RWPE2 (cell line): ENCODE measurements around the gene PEX1.
"Not testable (repeated sequence)": the region's sequence is repeated elsewhere in the genome, so short reads cannot be mapped to it uniquely, and the experiment has no call there.

Experiments used
- ATAC-seq: fragments of 200-7000 bp; cut with Tn5 transposase; 3 replicates; pipeline ENCODE4 v1.9.1; 2021; ENCODE audit warnings: low read depth
- DNase-seq: peaks from one replicate; pipeline ENCODE4 v3.0.0-alpha.2; 2020; ENCODE audit warnings: low spot score
- H3K27ac ChIP-seq: fragments of 450-650 bp; 2 replicates; pipeline ENCODE4 v1.5.1; 2017; ENCODE audit warnings: mild to moderate bottlenecking; ENCODE audit not compliant: poor library complexity, severe bottlenecking
- H3K27me3 ChIP-seq: fragments of 250-450 bp; sonication (Bioruptor Pico); 2 replicates; pipeline ENCODE4 v1.5.1; 2021; ENCODE audit warnings: mild to moderate bottlenecking, moderate library complexity; ENCODE audit not compliant: insufficient read depth, poor library complexity, severe bottlenecking
- H3K36me3 ChIP-seq: fragments of 250-450 bp; sonication (Bioruptor Pico); 2 replicates; pipeline ENCODE4 v1.5.1; 2020; ENCODE audit warnings: low read depth, mild to moderate bottlenecking, moderate library complexity
- H3K4me1 ChIP-seq: fragments of 250-450 bp; sonication (Bioruptor Pico); 2 replicates; pipeline ENCODE4 v1.5.1; 2021; ENCODE audit warnings: mild to moderate bottlenecking, moderate library complexity; ENCODE audit not compliant: insufficient read depth, poor library complexity, severe bottlenecking
- H3K4me3 ChIP-seq: fragments of 250-450 bp; sonication (Bioruptor Pico); 2 replicates; pipeline ENCODE4 v1.5.1; 2021; ENCODE audit warnings: mild to moderate bottlenecking, moderate library complexity; ENCODE audit not compliant: severe bottlenecking
- H3K9me3 ChIP-seq: fragments of 250-450 bp; sonication (Bioruptor Pico); 2 replicates; pipeline ENCODE4 v1.5.1; 2021; ENCODE audit warnings: mild to moderate bottlenecking, moderate library complexity; ENCODE audit not compliant: severe bottlenecking
- CTCF ChIP-seq: fragments of 450-650 bp; IDR thresholded peaks from one replicate; pipeline ENCODE4 v1.5.1; 2017; ENCODE audit warnings: mild to moderate bottlenecking, moderate library complexity; ENCODE audit not compliant: poor library complexity, severe bottlenecking

PEX1 gene

GRCh38 chr7:92485267-92485892, 42.9 kb downstream of the PEX1 start:
- no peak for DNase-seq
- ATAC-seq: no peak
- no peak overlapping the region for H3K27ac ChIP-seq
- TF ChIP-seq CTCF: no peak
- no peak overlapping the region for H3K4me3 ChIP-seq
- H3K4me1 ChIP-seq: no peaks in the 10 kb centered on the region
- no peaks in the 10 kb centered on the region for H3K9me3 ChIP-seq
- H3K27me3 ChIP-seq: no peaks in the 10 kb centered on the region
- peaks cover 39% of the 10 kb centered on the region for H3K36me3 ChIP-seq

GRCh38 chr7:92484226-92484625, 44.1 kb downstream of the PEX1 start:
- H3K27me3 ChIP-seq, ATAC-seq, H3K4me3 ChIP-seq, H3K4me1 ChIP-seq, H3K27ac ChIP-seq, H3K9me3 ChIP-seq, DNase-seq: not testable (repeated sequence)
- H3K36me3 ChIP-seq: peaks cover 30% of the 10 kb centered on the region

GRCh38 chr7:92483624-92484023, 44.7 kb downstream of the PEX1 start:
- H3K27me3 ChIP-seq, H3K27ac ChIP-seq, ATAC-seq, H3K9me3 ChIP-seq, H3K4me1 ChIP-seq, DNase-seq, H3K4me3 ChIP-seq: not testable (repeated sequence)
- peaks cover 24% of the 10 kb centered on the region for H3K36me3 ChIP-seq

- not testable (repeated sequence) for H3K9me3 ChIP-seq, DNase-seq, H3K27ac ChIP-seq, H3K4me1 ChIP-seq, H3K27me3 ChIP-seq, H3K4me3 ChIP-seq, H3K36me3 ChIP-seq, ATAC-seq
Observed at GRCh38 chr7:92479146-92479545, 49.2 kb downstream of the PEX1 start.

- H3K27ac ChIP-seq: no peak overlapping the region
- no peak for ATAC-seq
Observed at GRCh38 chr7:92478711-92479110, 49.6 kb downstream of the PEX1 start.

GRCh38 chr7:92478095-92478494, 50.2 kb downstream of the PEX1 start:
- no peaks in the 10 kb centered on the region for H3K4me1 ChIP-seq
- TF ChIP-seq CTCF: no peak
- no peak for ATAC-seq
- no peak overlapping the region for H3K27ac ChIP-seq
- no peak overlapping the region for H3K4me3 ChIP-seq
- no peaks in the 10 kb centered on the region for H3K9me3 ChIP-seq
- H3K36me3 ChIP-seq: no peaks in the 10 kb centered on the region
- no peaks in the 10 kb centered on the region for H3K27me3 ChIP-seq
- no peak for DNase-seq

More at GRCh38 chr7:92478711-92479110, 49.6 kb downstream of the PEX1 start:
- H3K9me3 ChIP-seq: no peaks in the 10 kb centered on the region
- H3K4me1 ChIP-seq: no peaks in the 10 kb centered on the region
- DNase-seq: no peak
- no peaks in the 10 kb centered on the region for H3K36me3 ChIP-seq
- no peak overlapping the region for H3K4me3 ChIP-seq
- TF ChIP-seq CTCF: no peak
- H3K27me3 ChIP-seq: no peaks in the 10 kb centered on the region

GRCh38 chr7:92477681-92478080, 50.6 kb downstream of the PEX1 start, which contains the start of gene ERVW-1:
TSS of gene ERVW-1 (minus strand) at chr7:92477946. CDS start at chr7:92470381, 7,565 bp downstream.
- H3K36me3 ChIP-seq, H3K27ac ChIP-seq, H3K9me3 ChIP-seq, H3K4me1 ChIP-seq, H3K27me3 ChIP-seq, H3K4me3 ChIP-seq, DNase-seq, ATAC-seq: not testable (repeated sequence)

- not testable (repeated sequence) for H3K27me3 ChIP-seq
Observed at GRCh38 chr7:92475851-92476590, 52.3 kb downstream of the PEX1 start.

More at GRCh38 chr7:92475851-92476590, 52.3 kb downstream of the PEX1 start:
- ATAC-seq, H3K27ac ChIP-seq, H3K4me1 ChIP-seq, H3K9me3 ChIP-seq, DNase-seq, H3K36me3 ChIP-seq, H3K4me3 ChIP-seq: not testable (repeated sequence)
